Upper lobe of right lung (tissue), 1 donor: Measurements from ENCODE around the gene ADPRHL1. TPM values are rescaled to one million over a fixed set of nuclear protein-coding genes. Genes with fewer than 3 reads are reported as not detected.
"Not testable (repeated sequence)": the region's sequence is repeated elsewhere in the genome, so short reads cannot be mapped to it uniquely, and the experiment has no call there.

Source experiments
- ATAC-seq: fragments of 200-7000 bp; cut with Tn5 transposase; one replicate; pipeline ENCODE4 v1.9.1; 2020; ENCODE audit warnings: mild to moderate bottlenecking, moderate library complexity
- DNase-seq: peaks from one replicate; pipeline ENCODE4 v3.0.0-alpha.2; 2020
- H3K27ac ChIP-seq: fragments of 200-600 bp; one replicate; pipeline ENCODE4 v1.8.0; 2022
- H3K27me3 ChIP-seq: fragments of 200-600 bp; one replicate; pipeline ENCODE4 v1.8.0; 2022; ENCODE audit warnings: mild to moderate bottlenecking
- H3K36me3 ChIP-seq: fragments of 200-600 bp; one replicate; pipeline ENCODE4 v1.8.0; 2022
- H3K4me1 ChIP-seq: fragments of 200-600 bp; one replicate; pipeline ENCODE4 v1.8.0; 2022
- H3K4me3 ChIP-seq: fragments of 200-600 bp; one replicate; pipeline ENCODE4 v1.8.0; 2022; ENCODE audit warnings: mild to moderate bottlenecking
- H3K9me3 ChIP-seq: fragments of 200-600 bp; one replicate; pipeline ENCODE4 v1.8.0; 2022
- intact Hi-C: fragments of 100-400 bp; cut with DNase I; formaldehyde crosslinking; loops from one replicate; pipeline ENCODE4 v1.11.0; 2022
- total RNA-seq: library from RNA; stranded (reverse); fragmentation: NEBNext Ultra II Directional; extraction: Animal tissue kit (Norgen Biotek cat#: 25700); gene quantifications from one replicate; pipeline ENCODE4 v1.2.1, GENCODE V29; 2021
- TF ChIP-seq, protein P1 (sequence below): fragments of 200-600 bp; IDR thresholded peaks from one replicate; pipeline ENCODE4 v1.8.0; 2022; ENCODE audit warnings: antibody characterized with exemption
- donor health status: DM: no; HTN: yes; CAD: no; lungs with severe emphysema.

ADPRHL1 gene
- total RNA-seq, 1 donor from 2014 or later = 1.9 TPM

DNA sequence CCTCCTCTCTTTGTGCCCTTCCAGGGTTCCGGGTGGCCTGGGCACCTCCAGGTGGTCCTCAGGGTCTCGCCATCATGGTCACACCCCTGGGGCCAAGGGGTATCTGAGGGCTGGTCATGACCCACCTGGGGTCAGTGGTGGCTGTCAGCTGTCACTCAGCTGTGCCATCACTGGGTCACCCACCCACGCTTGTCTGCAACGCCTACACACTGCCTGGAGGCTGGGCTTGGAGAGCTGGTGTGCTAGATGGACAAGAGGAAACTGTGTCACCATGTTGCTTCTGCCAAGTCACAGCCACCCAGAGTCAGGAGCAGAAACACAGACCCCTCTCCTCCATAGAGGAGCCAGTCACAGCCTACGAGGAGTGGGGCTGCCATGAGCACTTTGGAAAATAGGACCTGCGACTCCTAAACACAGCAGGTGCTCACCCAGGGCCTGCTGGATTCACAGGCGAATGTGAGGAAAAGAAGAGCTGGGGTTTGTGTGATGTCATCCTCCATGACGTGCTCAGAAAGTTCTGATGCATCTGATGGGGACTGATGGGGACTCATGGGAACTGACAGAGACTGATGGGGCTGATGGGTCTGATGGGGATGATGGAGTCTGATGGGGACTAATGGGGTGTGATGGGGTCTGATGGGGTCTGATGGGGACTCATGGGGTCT lies 78.6 kb downstream of the ADPRHL1 start:
- H3K27me3 ChIP-seq = no peaks in the 10 kb centered on the region
- H3K27ac ChIP-seq = no peak overlapping the region
- no peak overlapping the region for H3K4me3 ChIP-seq
- ATAC-seq (peak; percentile 30), DNase-seq (no peak)
- TF ChIP-seq, protein P1, sequence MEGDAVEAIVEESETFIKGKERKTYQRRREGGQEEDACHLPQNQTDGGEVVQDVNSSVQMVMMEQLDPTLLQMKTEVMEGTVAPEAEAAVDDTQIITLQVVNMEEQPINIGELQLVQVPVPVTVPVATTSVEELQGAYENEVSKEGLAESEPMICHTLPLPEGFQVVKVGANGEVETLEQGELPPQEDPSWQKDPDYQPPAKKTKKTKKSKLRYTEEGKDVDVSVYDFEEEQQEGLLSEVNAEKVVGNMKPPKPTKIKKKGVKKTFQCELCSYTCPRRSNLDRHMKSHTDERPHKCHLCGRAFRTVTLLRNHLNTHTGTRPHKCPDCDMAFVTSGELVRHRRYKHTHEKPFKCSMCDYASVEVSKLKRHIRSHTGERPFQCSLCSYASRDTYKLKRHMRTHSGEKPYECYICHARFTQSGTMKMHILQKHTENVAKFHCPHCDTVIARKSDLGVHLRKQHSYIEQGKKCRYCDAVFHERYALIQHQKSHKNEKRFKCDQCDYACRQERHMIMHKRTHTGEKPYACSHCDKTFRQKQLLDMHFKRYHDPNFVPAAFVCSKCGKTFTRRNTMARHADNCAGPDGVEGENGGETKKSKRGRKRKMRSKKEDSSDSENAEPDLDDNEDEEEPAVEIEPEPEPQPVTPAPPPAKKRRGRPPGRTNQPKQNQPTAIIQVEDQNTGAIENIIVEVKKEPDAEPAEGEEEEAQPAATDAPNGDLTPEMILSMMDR = no peak
- H3K9me3 ChIP-seq = no peaks in the 10 kb centered on the region
- intact Hi-C loops = no loop called here
- H3K4me1 ChIP-seq = no peaks in the 10 kb centered on the region
- no peaks in the 10 kb centered on the region for H3K36me3 ChIP-seq

- ATAC-seq = no peak
- no peak overlapping the region for H3K4me3 ChIP-seq
- no peak for DNase-seq
- no peaks in the 10 kb centered on the region for H3K9me3 ChIP-seq
- intact Hi-C loops = no loop called here
- no peaks in the 10 kb centered on the region for H3K36me3 ChIP-seq
- H3K27ac ChIP-seq = no peak overlapping the region
- H3K27me3 ChIP-seq = no peaks in the 10 kb centered on the region
- TF ChIP-seq, protein P1 = no peak
- H3K4me1 ChIP-seq = no peaks in the 10 kb centered on the region
These were observed 79.3 kb downstream of the ADPRHL1 start for GRCh38 chr13:113373811-113374485.

- H3K27me3 ChIP-seq, H3K36me3 ChIP-seq, H3K4me3 ChIP-seq, H3K9me3 ChIP-seq, H3K4me1 ChIP-seq, ATAC-seq, DNase-seq, intact Hi-C loops, H3K27ac ChIP-seq: not testable (repeated sequence)
These were observed 81.6 kb downstream of the ADPRHL1 start for GRCh38 chr13:113371701-113372100.

- Histone ChIP-seq H3K27ac (no peak overlapping the region), H3K4me1 (no peaks in the 10 kb centered on the region), H3K27me3 (no peaks in the 10 kb centered on the region), H3K4me3 (no peak overlapping the region), H3K36me3 (no peaks in the 10 kb centered on the region), H3K9me3 (no peaks in the 10 kb centered on the region)
- intact Hi-C loops = no loop called here
- TF ChIP-seq, protein P1 = no peak
- no peak for DNase-seq
- no peak for ATAC-seq
These were observed 82.2 kb downstream of the ADPRHL1 start for GRCh38 chr13:113371061-113371460.

DNA sequence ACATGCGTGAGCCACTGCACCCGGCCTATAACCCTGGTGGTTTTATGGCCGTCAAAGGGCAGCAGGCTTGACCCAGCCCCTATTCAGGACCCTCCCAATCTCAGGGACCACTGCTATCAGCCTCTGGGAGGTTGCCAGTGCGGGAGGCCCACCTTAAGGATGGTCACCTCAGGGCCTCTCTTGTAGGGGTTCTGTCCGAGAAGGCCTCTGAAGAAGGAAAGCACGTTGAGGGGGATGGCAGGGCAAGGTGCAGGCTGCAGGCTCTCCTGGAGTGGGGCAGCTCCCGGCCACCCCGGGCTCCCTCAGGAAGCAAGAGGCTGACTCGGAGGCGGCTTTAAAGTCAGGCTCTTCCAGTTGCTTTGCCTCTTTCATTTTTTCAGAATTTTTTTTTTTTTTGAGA lies 83.4 kb downstream of the ADPRHL1 start:
- H3K27ac ChIP-seq = no peak overlapping the region
- no peak overlapping the region for H3K4me3 ChIP-seq
- no peaks in the 10 kb centered on the region for H3K27me3 ChIP-seq
- H3K36me3 ChIP-seq = no peaks in the 10 kb centered on the region
- no peak for DNase-seq
- TF ChIP-seq, protein P1 = no peak
- peaks cover under 1% of the 10 kb centered on the region for H3K4me1 ChIP-seq
- no peaks in the 10 kb centered on the region for H3K9me3 ChIP-seq
- intact Hi-C loops = no loop called here
- ATAC-seq = no peak

GRCh38 chr13:113369189-113369588 lies 84.1 kb downstream of the ADPRHL1 start:
- Histone ChIP-seq H3K9me3 (no peaks in the 10 kb centered on the region), H3K27ac (no peak overlapping the region), H3K36me3 (no peaks in the 10 kb centered on the region), H3K4me3 (no peak overlapping the region), H3K27me3 (no peaks in the 10 kb centered on the region), H3K4me1 (peaks cover 5% of the 10 kb centered on the region)
- intact Hi-C loops = no loop called here
- TF ChIP-seq, protein P1 = no peak
- ATAC-seq (no peak), DNase-seq (no peak)

GRCh38 chr13:113368353-113368752 lies 84.9 kb downstream of the ADPRHL1 start:
- H3K4me1 ChIP-seq, H3K36me3 ChIP-seq, H3K27me3 ChIP-seq, ATAC-seq, intact Hi-C loops, DNase-seq, H3K4me3 ChIP-seq, H3K9me3 ChIP-seq, H3K27ac ChIP-seq: not testable (repeated sequence)
